ENCODE data around the gene OR2S2.
"Not testable (repeated sequence)": the region's sequence is repeated elsewhere in the genome, so short reads cannot be mapped to it uniquely, and the experiment has no call there.

OR2S2 gene

GRCh38 chr9:35933550-35934067, 24.3 kb downstream of the OR2S2 start:
- DNase-seq (ENCODE audit: low read depth), result no peak

DNA sequence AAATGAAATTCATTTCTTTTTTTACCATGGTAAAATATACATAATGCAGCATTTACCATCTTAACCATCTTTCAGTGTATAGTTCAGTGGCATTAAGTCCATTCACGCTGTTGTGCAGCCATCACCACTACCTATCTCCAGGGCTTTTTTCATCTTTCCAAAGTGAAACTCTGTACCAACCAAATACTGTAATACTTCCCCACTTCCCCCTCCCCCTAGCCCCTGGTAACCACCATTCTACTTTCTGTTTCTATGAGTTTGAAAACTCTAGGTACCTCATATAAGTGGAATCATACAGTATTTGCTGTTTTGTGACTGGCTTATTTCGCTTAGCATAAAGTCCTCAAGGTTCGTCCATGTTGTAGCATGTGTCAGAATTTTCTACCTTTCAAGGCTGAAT, 25.2 kb downstream of the OR2S2 start:
- DNase-seq (ENCODE audit: low read depth), result no peak

DNA sequence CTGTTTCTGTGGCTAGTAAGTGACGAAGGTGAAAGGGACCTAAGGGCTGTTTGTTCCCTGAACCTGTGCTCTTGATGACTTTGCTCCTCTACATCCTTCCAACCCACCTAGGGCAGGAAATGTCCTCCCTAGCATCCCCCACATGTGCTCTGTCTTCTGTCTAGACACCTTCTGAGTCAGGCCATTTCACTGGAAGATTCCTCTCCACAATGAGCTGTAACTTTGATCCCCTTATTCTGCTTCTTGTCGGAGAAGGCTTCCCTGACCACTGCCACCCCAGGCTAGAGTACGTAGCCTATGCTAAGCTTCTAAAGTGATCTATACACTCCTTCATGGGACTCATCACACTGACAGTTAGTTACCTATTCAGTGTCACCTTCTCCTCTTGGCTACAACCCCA, 27.0 kb downstream of the OR2S2 start:
- no peak for DNase-seq (ENCODE audit: low read depth)

DNA sequence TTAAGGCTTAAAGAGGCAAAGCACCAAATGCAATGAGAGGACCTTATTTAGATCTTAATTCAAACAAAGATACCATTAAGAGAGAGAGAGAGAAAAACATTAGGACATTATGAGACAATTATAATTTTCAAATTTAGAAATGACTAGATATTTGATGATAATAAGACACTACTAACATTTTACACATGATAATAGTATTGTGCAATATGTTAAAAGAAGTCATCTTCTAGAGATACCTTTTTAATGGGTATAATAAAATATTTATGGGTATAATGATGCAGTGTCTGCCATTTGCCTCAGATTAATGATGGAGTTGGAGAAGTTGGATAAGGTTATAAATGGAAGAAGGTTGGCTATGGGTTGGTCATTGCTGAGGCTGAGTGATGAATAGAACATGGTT, 27.4 kb downstream of the OR2S2 start:
- DNase-seq (ENCODE audit: low read depth), result no peak

DNA sequence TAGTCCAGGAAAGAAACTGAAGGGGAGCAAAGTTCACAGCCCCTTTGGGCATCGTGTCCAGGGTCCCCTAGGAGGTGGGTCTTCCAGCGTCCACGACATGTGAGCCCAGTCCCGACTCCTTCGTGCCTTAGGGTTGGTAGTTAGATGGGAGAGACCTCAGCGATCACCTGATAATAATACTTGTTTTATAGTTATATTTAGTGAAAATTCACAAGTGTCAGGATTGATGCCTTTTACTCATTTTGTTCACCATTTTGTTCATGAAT, 28.6 kb downstream of the OR2S2 start:
- no peak for DNase-seq (ENCODE audit: low read depth)

- no peak for DNase-seq (ENCODE audit: low read depth)
These were observed 29.1 kb downstream of the OR2S2 start for GRCh38 chr9:35928591-35929452.

- DNase-seq (ENCODE audit: low read depth), result peak; percentile 96
These were observed 33.8 kb downstream of the OR2S2 start for GRCh38 chr9:35923927-35924763.

GRCh38 chr9:35923598-35923926, 34.4 kb downstream of the OR2S2 start:
- no peak for DNase-seq (ENCODE audit: low read depth)

DNA sequence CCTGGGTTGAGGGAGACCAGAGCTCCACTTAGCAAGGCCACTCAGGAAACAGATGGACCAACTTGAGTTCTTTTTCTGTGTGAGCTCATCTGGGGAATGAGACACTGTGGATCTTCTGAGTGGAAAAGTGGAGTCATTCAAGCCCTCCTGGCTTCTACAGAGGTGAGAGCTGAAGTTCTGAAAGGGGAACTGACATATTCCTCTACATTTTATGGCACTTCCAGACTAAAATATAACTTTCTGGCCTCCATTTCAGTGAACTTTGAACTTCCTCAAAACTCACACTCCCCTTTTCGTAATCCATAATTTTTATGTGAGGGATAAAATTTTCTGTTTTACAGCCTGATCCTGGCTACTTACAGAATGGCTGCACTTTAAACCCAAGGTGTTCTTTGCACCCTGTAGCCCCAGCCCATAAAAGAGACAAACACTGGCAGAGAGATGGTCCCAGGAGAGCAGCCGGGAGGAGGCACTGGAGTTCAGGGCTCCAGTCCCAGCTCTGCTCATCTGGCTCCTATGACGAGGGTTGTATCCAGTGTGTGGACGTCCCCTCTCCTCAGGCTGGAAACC, 37.8 kb downstream of the OR2S2 start:
- no peak for DNase-seq (ENCODE audit: low read depth)

DNA sequence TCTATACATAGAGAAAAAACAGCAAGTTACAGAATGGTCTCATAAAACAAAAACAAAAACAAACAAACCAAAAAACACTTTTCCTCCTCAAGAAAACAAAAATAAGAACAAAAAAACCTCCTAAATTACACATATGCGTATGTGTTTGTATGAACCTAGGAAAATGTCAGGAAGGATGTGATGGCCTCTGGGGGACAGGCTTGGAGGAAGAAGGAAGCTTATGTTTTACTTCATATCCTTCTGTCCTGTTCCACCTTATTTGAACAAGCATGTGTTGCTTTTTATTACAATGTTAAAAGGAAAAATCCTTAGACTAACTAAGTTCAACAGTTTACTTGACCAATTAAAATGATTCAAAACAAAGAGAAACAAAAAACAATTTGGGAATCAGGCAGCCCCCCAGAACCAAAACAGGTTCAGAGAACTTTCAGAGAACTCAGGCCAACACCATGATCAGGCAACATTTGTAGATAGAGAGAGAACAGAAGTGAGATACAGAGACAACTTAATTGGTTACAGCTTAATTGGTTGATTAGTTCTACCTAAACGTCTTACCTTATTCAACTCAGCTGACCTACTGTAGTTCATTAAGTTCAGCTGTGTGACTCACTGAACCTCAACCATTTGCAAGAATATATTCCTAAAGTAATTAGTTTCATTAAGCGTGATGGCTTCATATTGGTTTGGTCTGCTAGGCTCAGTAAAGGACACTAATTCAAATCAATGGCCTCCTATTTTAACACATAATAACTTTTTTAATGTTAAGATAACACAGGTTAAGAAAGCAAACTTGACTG, 38.5 kb downstream of the OR2S2 start:
- DNase-seq (ENCODE audit: low read depth), result no peak

DNA sequence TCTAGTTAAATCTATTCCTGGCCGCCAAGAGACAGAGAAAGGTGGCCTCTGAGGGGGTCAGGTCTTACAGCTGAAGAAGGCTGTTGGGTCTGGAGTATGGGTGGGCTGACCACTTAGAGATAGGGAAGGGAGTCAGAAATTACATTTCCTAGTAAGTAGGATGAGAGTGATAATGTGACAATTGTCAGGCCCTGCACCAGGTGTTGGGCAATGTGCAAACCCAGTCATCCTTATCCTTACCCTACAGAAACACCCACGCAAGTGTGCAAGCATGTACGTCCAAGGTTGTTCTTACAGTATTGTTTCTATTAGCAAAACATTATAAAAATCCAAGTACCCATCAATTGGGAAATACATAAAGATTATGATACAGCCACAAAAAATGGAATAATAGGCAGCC, 39.2 kb downstream of the OR2S2 start:
- no peak for DNase-seq (ENCODE audit: low read depth)

- no peak for DNase-seq (ENCODE audit: low read depth)
These were observed 40.7 kb downstream of the OR2S2 start for GRCh38 chr9:35917261-35917660.

DNA sequence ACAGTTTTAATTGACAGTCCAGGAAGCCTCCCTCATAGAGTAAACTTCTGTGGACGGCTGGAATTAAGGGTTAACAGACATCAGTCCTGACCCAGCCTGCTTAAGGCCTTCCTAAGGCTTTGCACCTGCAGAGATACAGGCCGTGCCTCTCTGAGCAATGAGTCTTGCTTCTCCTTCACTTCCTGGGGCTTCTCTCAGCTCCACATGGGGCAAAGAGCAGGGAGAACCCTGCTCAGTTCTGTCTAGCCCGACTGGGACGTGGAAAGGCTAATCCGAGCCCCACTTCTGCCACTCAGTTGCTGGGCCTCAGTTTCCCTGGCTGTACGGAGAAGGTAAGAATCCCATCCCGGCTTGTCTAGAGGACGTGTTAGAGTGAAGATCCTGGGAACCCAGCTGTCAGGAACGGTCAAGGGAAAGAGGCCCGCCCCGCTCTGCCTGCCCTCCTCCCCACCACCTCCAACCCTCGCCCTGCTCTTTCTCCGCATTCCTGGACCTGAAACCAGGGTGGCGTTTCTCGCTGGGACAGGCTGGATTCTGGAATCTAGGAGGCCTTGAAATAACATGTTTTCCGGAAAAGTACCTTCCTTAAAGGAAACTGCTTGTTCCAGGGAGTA, 42.2 kb downstream of the OR2S2 start:
- no peak for DNase-seq (ENCODE audit: low read depth)

DNA sequence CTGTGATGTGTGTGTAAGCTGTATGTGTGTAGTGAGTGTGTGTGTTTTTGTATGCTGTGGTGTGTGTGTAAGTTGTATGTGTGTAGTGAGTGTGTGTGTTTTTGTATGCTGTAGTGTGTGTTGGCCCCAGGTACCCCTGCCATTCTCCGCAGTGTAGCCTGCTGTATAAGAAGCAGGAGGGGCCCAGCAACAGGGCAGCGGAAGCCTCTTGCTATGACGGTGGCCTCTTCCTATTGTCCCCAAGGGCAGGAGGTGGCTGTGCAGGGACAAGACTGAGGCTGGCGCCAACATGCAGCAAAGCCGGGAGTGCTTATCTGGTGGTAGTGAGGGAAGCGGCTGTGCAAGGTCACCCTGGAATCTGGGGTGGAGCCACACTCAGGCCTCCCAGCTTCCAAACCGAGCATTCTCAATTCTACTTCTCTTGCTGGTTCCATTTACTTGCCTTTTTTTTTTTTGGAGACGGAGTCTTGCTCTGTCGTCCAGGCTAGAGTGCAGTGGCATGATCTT, 43.6 kb downstream of the OR2S2 start:
- no peak for DNase-seq (ENCODE audit: low read depth)

DNA sequence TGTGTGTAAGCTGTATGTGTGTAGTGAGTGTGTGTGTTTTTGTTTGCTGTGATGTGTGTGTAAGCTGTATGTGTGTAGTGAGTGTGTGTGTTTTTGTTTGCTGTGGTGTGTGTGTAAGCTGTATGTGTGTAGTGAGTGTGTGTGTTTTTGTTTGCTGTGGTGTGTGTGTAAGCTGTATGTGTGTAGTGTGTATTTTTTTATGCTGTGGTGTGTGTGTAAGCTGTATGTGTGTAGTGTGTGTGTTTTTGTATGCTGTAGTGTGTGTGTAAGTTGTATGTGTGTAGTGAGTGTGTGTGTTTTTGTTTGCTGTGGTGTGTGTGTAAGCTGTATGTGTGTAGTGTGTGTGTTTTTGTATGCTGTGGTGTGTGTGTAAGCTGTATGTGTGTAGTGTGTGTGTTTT, 44.5 kb downstream of the OR2S2 start:
- not testable (repeated sequence) for DNase-seq (ENCODE audit: low read depth)

DNA sequence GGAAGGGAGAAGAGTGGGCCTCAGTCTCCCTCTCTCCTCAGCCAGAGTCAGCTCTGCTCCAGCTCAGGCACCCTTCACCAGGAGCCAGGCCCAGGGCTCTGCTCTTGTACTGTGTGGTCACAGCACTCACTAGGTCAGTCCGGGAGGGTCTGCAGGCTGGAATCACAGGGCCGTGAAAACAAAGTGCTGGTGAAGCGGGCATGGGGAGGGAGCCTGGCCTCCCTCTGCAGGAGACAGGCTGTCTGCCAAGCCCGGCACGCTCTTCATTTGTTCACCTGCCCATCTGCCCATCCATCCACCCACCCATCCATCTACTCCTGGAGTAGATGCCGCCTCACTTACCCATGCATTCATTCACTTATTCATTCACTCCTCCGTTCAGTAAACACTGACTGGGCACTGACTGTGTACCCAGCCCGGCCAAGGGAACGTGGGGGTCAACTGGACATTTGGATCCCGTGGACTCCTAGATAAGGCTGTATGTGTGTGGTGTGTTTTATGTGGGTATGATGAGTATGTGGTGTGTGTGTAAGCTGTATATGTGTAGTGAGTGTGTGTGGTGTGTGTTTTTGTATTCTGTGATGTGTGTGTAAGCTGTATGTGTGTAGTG, 45.1 kb downstream of the OR2S2 start:
- no peak for DNase-seq (ENCODE audit: low read depth)

- DNase-seq (ENCODE audit: low read depth), result no peak
These were observed 46.3 kb downstream of the OR2S2 start for GRCh38 chr9:35911690-35912089.

GRCh38 chr9:35910613-35911359, 47.2 kb downstream of the OR2S2 start:
- peak; percentile 75 for DNase-seq (ENCODE audit: low read depth)

DNA sequence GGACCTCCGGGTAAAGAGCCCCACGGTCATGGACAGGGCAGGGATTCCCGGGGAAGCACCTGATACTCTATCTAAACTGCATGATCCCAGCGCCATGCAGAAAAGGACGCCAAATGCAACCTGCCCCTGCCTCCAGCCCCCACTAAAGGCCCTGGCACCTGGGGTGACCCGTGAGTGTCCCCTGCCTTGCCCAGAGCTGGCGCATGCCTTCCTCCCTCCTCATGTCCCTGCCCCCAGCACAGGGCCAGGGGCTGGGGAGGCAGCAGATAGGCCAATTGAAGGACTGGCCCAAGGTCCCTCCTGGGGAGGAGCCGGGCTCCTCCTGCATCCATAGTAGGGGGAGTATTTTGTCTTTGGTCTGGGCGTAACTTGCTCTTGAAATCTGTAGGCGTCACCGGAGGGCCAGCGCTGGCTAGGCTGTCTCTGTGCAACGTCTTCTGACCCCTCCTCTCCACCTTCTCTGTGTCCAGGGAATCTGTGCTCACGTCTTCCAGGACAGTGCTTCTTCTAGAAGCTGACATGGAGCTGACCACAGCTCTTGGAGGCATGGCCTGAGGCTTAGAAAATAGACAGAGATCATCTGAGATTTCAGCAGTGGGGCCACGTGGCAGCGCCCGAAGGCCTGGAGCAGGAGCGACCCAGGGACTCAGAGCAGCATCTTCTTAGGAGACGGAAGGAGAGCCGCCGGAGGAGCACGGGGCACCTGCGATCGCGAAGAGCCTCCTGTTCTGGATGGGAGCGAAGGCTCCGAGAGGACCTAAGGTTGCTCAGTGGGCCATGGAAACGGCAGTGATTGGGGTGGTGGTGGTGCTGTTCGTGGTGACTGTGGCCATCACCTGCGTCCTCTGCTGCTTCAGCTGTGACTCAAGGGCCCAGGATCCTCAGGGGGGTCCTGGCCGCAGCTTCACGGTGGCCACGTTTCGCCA, 48.0 kb downstream of the OR2S2 start:
- DNase-seq (ENCODE audit: low read depth), result no peak

Data from iris pigment epithelial cell (primary cell).